ENCODE data around the gene WFDC8. TPM values are rescaled to one million over a fixed set of nuclear protein-coding genes. Genes with fewer than 3 reads are reported as not detected.

The WFDC8 gene
- total RNA-seq, 1 donor from 2014 or later, result not detected

GRCh38 chr20:45550765-45551164, 28.3 kb downstream of the WFDC8 start:
- DNase-seq (ENCODE audit: extremely low read depth, low read depth, low spot score), result no peak

GRCh38 chr20:45548410-45548809, 30.7 kb downstream of the WFDC8 start:
- DNase-seq (ENCODE audit: extremely low read depth, low read depth, low spot score), result no peak

- DNase-seq (ENCODE audit: extremely low read depth, low read depth, low spot score), result no peak
Measured at GRCh38 chr20:45547206-45547770, 31.8 kb downstream of the WFDC8 start, which contains the start of gene EPPIN. Gene EPPIN, minus strand, starts transcription at chr20:45547401. Its CDS starts 44 bp downstream, at chr20:45547357.

GRCh38 chr20:45545754-45546453, 33.2 kb downstream of the WFDC8 start:
- no peak for DNase-seq (ENCODE audit: extremely low read depth, low read depth, low spot score)

GRCh38 chr20:45545351-45545750, 33.7 kb downstream of the WFDC8 start:
- no peak for DNase-seq (ENCODE audit: extremely low read depth, low read depth, low spot score)

GRCh38 chr20:45539382-45539781, 39.7 kb downstream of the WFDC8 start, which contains the start of gene WFDC6:
Gene WFDC6, minus strand, starts transcription at chr20:45539482. Its CDS starts 75 bp downstream, at chr20:45539407.
- no peak for DNase-seq (ENCODE audit: extremely low read depth, low read depth, low spot score)

- no peak for DNase-seq (ENCODE audit: extremely low read depth, low read depth, low spot score)
Measured at GRCh38 chr20:45538209-45538799, 40.8 kb downstream of the WFDC8 start.

GRCh38 chr20:45527294-45527693, 51.8 kb downstream of the WFDC8 start:
- no peak for DNase-seq (ENCODE audit: extremely low read depth, low read depth, low spot score)

- no peak for DNase-seq (ENCODE audit: extremely low read depth, low read depth, low spot score)
Measured at GRCh38 chr20:45523821-45524220, 55.3 kb downstream of the WFDC8 start.

GRCh38 chr20:45518282-45518681, 60.8 kb downstream of the WFDC8 start:
- DNase-seq (ENCODE audit: extremely low read depth, low read depth, low spot score), result no peak

- no peak for DNase-seq (ENCODE audit: extremely low read depth, low read depth, low spot score)
Measured at GRCh38 chr20:45515147-45515913, 63.8 kb downstream of the WFDC8 start, which contains the start of gene SPINT3. Gene SPINT3, minus strand, starts transcription at chr20:45515622. Its CDS starts 14 bp downstream, at chr20:45515608.

- no peak for DNase-seq (ENCODE audit: extremely low read depth, low read depth, low spot score)
Measured at GRCh38 chr20:45510242-45510862, 68.7 kb downstream of the WFDC8 start.

- DNase-seq (ENCODE audit: extremely low read depth, low read depth, low spot score), result no peak
Measured at GRCh38 chr20:45509091-45509490, 70.0 kb downstream of the WFDC8 start.

- no peak for DNase-seq (ENCODE audit: extremely low read depth, low read depth, low spot score)
Measured at GRCh38 chr20:45508068-45508886, 70.8 kb downstream of the WFDC8 start.

GRCh38 chr20:45507011-45507820, 71.9 kb downstream of the WFDC8 start:
- no peak for DNase-seq (ENCODE audit: extremely low read depth, low read depth, low spot score)

- no peak for DNase-seq (ENCODE audit: extremely low read depth, low read depth, low spot score)
Measured at GRCh38 chr20:45506398-45506797, 72.7 kb downstream of the WFDC8 start.

GRCh38 chr20:45503403-45503802, 75.7 kb downstream of the WFDC8 start:
- no peak for DNase-seq (ENCODE audit: extremely low read depth, low read depth, low spot score)

- no peak for DNase-seq (ENCODE audit: extremely low read depth, low read depth, low spot score)
Measured at GRCh38 chr20:45502561-45502960, 76.5 kb downstream of the WFDC8 start.

All from glomerular endothelial cell (primary cell).